DND-41 (cell line): ENCODE measurements around the gene NEUROG1.

Experiments used
- ATAC-seq: fragments of 200-7000 bp; cut with Tn5 transposase; 3 replicates; pipeline ENCODE4 v1.9.1; 2021; ENCODE audit warnings: low read depth; ENCODE audit not compliant: insufficient read depth
- DNase-seq: peaks from one replicate; pipeline ENCODE4 v3.0.0-alpha.2; 2020
- H2AFZ ChIP-seq: 2 replicates; pipeline ENCODE4 v1.6.0; 2012; ENCODE audit warnings: low read depth, low read length
- H3K27ac ChIP-seq: 2 replicates; pipeline ENCODE4 v1.5.1; 2012; ENCODE audit warnings: low read length, inconsistent platforms
- H3K27me3 ChIP-seq: fragments of 200-600 bp; sonication (generic); 2 replicates; pipeline ENCODE4 v1.6.0; 2012; ENCODE audit warnings: low read length, mild to moderate bottlenecking, inconsistent platforms; ENCODE audit not compliant: insufficient read depth, poor library complexity
- H3K36me3 ChIP-seq: 2 replicates; pipeline ENCODE4 v1.5.1; 2012; ENCODE audit warnings: low read length, inconsistent platforms; ENCODE audit not compliant: insufficient read depth
- H3K4me1 ChIP-seq: 2 replicates; pipeline ENCODE4 v1.5.1; 2012; ENCODE audit warnings: mild to moderate bottlenecking, low read length; ENCODE audit not compliant: insufficient read depth
- H3K4me2 ChIP-seq: 2 replicates; pipeline ENCODE4 v1.6.0; 2012; ENCODE audit warnings: mild to moderate bottlenecking, moderate library complexity, low read length, inconsistent platforms; ENCODE audit not compliant: insufficient read depth
- H3K4me3 ChIP-seq, 2 experiments: fragments of 200-600 bp in 1 of 2; shearing (Covaris generic) in 1 of 2; 2 replicates each; pipeline ENCODE4 v1.5.1; 2012 to 2016; ENCODE audit warnings: inconsistent platforms in 2 of 2, low read length in 2 of 2, mild to moderate bottlenecking in 2 of 2, low read depth in 1 of 2, moderate library complexity in 1 of 2
- H3K79me2 ChIP-seq: 2 replicates; pipeline ENCODE4 v1.6.0; 2012; ENCODE audit warnings: low read length, inconsistent platforms; ENCODE audit not compliant: insufficient read depth
- H3K9ac ChIP-seq: 2 replicates; pipeline ENCODE4 v1.6.0; 2012; ENCODE audit warnings: low read depth, mild to moderate bottlenecking, inconsistent platforms, low read length, moderate library complexity
- H3K9me3 ChIP-seq: 2 replicates; pipeline ENCODE4 v1.5.1; 2012; ENCODE audit warnings: low read length, moderate library complexity, mild to moderate bottlenecking, inconsistent platforms; ENCODE audit not compliant: insufficient read depth, severe bottlenecking
- H4K20me1 ChIP-seq: 2 replicates; pipeline ENCODE4 v1.6.0; 2012; ENCODE audit warnings: low read length; ENCODE audit not compliant: insufficient read depth
- EZH2 ChIP-seq: IDR thresholded peaks from 3 replicates; pipeline ENCODE4 v1.6.1; 2012; ENCODE audit warnings: borderline replicate concordance, low read depth, mild to moderate bottlenecking, moderate library complexity, low read length, inconsistent platforms; ENCODE audit not compliant: severe bottlenecking
- TF ChIP-seq, protein P1 (sequence below): IDR thresholded peaks from 2 replicates; pipeline ENCODE4 v1.5.1; 2012; ENCODE audit warnings: borderline replicate concordance, low read length, moderate library complexity, mild to moderate bottlenecking; ENCODE audit not compliant: poor library complexity, severe bottlenecking; ENCODE audit errors: extremely low read depth

NEUROG1 gene

DNA sequence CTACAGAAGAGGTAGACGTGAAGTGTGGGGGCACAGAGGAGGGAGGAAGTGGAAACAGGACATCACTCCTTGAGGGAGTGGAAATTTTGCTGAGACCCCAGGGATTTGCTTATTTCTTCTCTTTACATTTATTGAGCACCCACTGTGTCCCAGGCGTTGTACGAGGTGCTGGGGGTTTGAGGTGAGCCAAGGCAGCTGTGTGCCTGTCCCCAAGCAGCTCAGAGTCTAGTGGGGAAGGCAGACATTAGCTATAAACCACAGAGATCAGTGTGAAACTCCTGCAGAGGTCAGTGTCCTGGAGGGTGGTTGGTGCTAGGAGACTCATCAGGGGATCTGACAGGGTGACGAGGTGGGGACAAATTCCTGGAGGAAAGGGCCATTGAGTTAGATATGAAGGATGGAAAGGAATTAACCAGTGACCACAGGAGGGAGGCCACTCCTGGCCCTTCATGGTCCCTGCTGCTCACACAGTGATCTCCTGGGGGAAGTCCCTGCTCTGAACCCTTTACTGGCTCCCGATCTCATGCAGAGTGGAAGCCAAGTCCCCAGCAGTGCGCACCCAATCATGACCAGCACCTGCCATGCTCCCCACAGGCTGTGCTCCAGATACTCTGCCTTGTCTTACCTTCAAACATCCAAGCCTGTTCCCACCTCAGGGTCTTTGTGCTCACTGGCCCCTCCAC lies 46.5 kb upstream of the NEUROG1 start:
- no peak overlapping the region for H2AFZ ChIP-seq
- peaks cover 5% of the 10 kb centered on the region; the same call in 1 of the 2 replicates for H4K20me1 ChIP-seq
- H3K4me2 ChIP-seq, result no peak overlapping the region
- H3K9me3 ChIP-seq, result no peaks in the 10 kb centered on the region
- H3K36me3 ChIP-seq, result no peaks in the 10 kb centered on the region
- H3K4me3 ChIP-seq, result no peak overlapping the region
- TF ChIP-seq, protein P1, sequence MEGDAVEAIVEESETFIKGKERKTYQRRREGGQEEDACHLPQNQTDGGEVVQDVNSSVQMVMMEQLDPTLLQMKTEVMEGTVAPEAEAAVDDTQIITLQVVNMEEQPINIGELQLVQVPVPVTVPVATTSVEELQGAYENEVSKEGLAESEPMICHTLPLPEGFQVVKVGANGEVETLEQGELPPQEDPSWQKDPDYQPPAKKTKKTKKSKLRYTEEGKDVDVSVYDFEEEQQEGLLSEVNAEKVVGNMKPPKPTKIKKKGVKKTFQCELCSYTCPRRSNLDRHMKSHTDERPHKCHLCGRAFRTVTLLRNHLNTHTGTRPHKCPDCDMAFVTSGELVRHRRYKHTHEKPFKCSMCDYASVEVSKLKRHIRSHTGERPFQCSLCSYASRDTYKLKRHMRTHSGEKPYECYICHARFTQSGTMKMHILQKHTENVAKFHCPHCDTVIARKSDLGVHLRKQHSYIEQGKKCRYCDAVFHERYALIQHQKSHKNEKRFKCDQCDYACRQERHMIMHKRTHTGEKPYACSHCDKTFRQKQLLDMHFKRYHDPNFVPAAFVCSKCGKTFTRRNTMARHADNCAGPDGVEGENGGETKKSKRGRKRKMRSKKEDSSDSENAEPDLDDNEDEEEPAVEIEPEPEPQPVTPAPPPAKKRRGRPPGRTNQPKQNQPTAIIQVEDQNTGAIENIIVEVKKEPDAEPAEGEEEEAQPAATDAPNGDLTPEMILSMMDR, result no peak
- no peak for TF ChIP-seq EZH2
- DNase-seq (no peak), ATAC-seq (no peak)
- H3K4me1 ChIP-seq, result no peaks in the 10 kb centered on the region
- H3K9ac ChIP-seq, result no peak overlapping the region
- H3K79me2 ChIP-seq, result no peaks in the 10 kb centered on the region
- H3K27ac ChIP-seq, result no peak overlapping the region
- H3K27me3 ChIP-seq, result peaks cover 17% of the 10 kb centered on the region

GRCh38 chr5:135578685-135579341 lies 43.0 kb upstream of the NEUROG1 start, which contains the start of gene CXCL14:
TSS of gene CXCL14 (minus strand) at chr5:135578991. CDS start at chr5:135578778, 213 bp downstream.
- no peaks in the 10 kb centered on the region for H3K9me3 ChIP-seq
- no peaks in the 10 kb centered on the region for H3K4me1 ChIP-seq
- no peaks in the 10 kb centered on the region for H3K36me3 ChIP-seq
- no peaks in the 10 kb centered on the region for H3K79me2 ChIP-seq
- H4K20me1 ChIP-seq, result peaks cover 5% of the 10 kb centered on the region; the same call in 1 of the 2 replicates
- H3K4me2 ChIP-seq, result no peak within 1 kb of the TSS
- H3K27ac ChIP-seq, result no peak within 1 kb of the TSS
- ATAC-seq (no peak), DNase-seq (no peak)
- TF ChIP-seq, protein P1, result no peak
- no peak for TF ChIP-seq EZH2
- H3K4me3 ChIP-seq, result no peak within 1 kb of the TSS
- no peak within 1 kb of the TSS for H3K9ac ChIP-seq
- no peak within 1 kb of the TSS for H2AFZ ChIP-seq
- peaks cover 11% of the 10 kb centered on the region for H3K27me3 ChIP-seq

DNA sequence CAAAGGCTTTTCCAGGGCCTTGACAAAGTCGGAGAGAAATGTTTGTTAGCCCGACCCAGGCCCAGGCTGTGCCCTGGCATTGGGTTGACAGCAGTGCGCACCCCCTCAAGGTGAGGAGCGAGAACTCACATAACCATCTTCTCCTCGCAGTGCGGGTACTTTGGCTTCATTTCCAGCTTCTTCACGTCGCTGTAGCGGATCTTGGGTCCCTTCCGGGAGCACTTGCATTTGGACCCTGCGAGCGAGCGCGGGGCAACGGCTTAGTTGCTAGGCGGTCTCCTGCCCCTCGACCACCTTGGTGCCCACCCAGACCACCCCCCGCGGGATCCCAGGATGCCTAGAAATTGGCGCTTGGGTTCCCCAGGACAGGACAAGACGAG lies 42.5 kb upstream of the NEUROG1 start:
- ATAC-seq, result no peak
- TF ChIP-seq EZH2, result no peak
- TF ChIP-seq, protein P1, result no peak
- H3K27me3 ChIP-seq, result peaks cover 9% of the 10 kb centered on the region
- H2AFZ ChIP-seq, result no peak overlapping the region
- H3K9ac ChIP-seq, result no peak overlapping the region
- no peak overlapping the region for H3K4me2 ChIP-seq
- H3K27ac ChIP-seq, result no peak overlapping the region
- H3K9me3 ChIP-seq, result no peaks in the 10 kb centered on the region
- no peak overlapping the region for H3K4me3 ChIP-seq
- peaks cover 5% of the 10 kb centered on the region; the same call in 1 of the 2 replicates for H4K20me1 ChIP-seq
- no peaks in the 10 kb centered on the region for H3K36me3 ChIP-seq
- no peaks in the 10 kb centered on the region for H3K4me1 ChIP-seq
- DNase-seq, result no peak
- no peaks in the 10 kb centered on the region for H3K79me2 ChIP-seq
